OCI-M1 (cell line): ENCODE measurements around the gene POLH.

Source experiments
- DNase-seq: peaks from one replicate; lab custom pipeline; 2025; lab: John Stamatoyannopoulos, UW

Gene POLH

GRCh38 chr6:43606019-43606418, 30.0 kb downstream of the POLH start:
- no peak for DNase-seq

- DNase-seq, result peak; percentile 93
Observed at GRCh38 chr6:43608310-43608763, 32.4 kb downstream of the POLH start.

- DNase-seq, result peak; percentile 86
Observed at GRCh38 chr6:43608807-43609206, 32.8 kb downstream of the POLH start.

- peak; percentile 56 for DNase-seq
Observed at GRCh38 chr6:43609402-43609801, 33.4 kb downstream of the POLH start.

GRCh38 chr6:43610431-43610830, 34.4 kb downstream of the POLH start:
- DNase-seq, result no peak

GRCh38 chr6:43613721-43614395, 37.9 kb downstream of the POLH start:
- no peak for DNase-seq

GRCh38 chr6:43614396-43614730, 38.4 kb downstream of the POLH start:
- DNase-seq, result no peak

- peak; percentile 64 for DNase-seq
Observed at GRCh38 chr6:43616725-43617472, 40.9 kb downstream of the POLH start.

- DNase-seq, result no peak
Observed at GRCh38 chr6:43621078-43621835, 45.3 kb downstream of the POLH start.

- no peak for DNase-seq
Observed at GRCh38 chr6:43621836-43622180, 45.8 kb downstream of the POLH start.

GRCh38 chr6:43622541-43622940, 46.6 kb downstream of the POLH start:
- no peak for DNase-seq

- DNase-seq, result no peak
Observed at GRCh38 chr6:43623880-43624785, 48.1 kb downstream of the POLH start.

- no peak for DNase-seq
Observed at GRCh38 chr6:43624786-43625288, 48.9 kb downstream of the POLH start.

- DNase-seq, result no peak
Observed at GRCh38 chr6:43625393-43625992, 49.5 kb downstream of the POLH start.

GRCh38 chr6:43627008-43627825, 51.2 kb downstream of the POLH start:
- DNase-seq, result peak; percentile 98

- DNase-seq, result peak; percentile 87
Observed at GRCh38 chr6:43628393-43629103, 52.6 kb downstream of the POLH start.

- peak; percentile 100 for DNase-seq
Observed at GRCh38 chr6:43629104-43629504, 53.1 kb downstream of the POLH start, which contains the start of gene GTPBP2. TSS of gene GTPBP2 (minus strand) at chr6:43629264. CDS start at chr6:43629162, 102 bp downstream.

GRCh38 chr6:43629505-43630300, 53.7 kb downstream of the POLH start:
- peak; percentile 100 for DNase-seq
